D721Med (cell line): Measurements from ENCODE around the gene RDM1.

ENCODE experiments used
- DNase-seq: peaks from one replicate; pipeline ENCODE4 v3.0.0; 2011; ENCODE audit warnings: low spot score; ENCODE audit not compliant: insufficient read length
- FAIRE-seq: peaks from 2 replicates; lab custom pipeline; 2011; peaks lifted over from hg19 to GRCh38; lab: Jason Lieb, UNC
- CTCF ChIP-seq: IDR thresholded peaks from 2 replicates; pipeline ENCODE4 v1.5.1; 2012; ENCODE audit warnings: mild to moderate bottlenecking, control low read depth; ENCODE audit not compliant: insufficient read depth; ENCODE audit errors: missing control alignments

RDM1 gene

DNA sequence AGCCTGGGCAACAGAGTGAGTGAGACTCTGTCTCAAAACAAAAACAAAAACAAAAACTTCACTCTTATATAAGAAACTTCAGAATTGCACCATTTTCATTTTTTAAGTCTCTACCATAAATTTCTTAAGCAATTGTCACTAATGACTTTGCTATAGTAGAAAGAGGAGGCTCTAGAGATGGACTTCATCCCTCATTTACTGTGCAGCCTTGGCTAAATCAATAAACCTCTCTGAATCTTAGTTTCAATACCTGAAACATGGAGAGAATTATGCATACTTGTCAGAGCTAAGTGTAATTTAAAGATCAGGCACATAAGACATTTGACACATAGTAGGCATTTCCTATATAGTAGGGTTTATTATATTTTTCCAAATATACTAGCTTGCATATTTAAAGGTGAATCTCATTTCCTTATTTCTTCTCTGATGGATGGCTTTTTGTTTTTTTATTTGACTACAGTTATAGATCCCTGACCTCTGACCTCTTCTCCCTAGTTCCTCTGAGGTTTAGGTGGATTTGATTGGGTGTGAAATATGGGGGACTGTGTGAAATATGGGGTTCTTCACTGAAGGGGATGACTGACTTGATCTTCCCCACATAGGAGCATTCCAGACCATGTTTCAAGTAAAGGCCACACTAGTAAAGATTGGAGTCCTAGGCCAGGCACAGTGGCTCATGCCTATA is 53.1 kb downstream of the RDM1 start:
- no peak for TF ChIP-seq CTCF
- no peak for FAIRE-seq
- no peak for DNase-seq

GRCh38 chr17:35876534-35876933 is 54.0 kb downstream of the RDM1 start:
- DNase-seq (no peak), FAIRE-seq (no peak)
- no peak for TF ChIP-seq CTCF

DNA sequence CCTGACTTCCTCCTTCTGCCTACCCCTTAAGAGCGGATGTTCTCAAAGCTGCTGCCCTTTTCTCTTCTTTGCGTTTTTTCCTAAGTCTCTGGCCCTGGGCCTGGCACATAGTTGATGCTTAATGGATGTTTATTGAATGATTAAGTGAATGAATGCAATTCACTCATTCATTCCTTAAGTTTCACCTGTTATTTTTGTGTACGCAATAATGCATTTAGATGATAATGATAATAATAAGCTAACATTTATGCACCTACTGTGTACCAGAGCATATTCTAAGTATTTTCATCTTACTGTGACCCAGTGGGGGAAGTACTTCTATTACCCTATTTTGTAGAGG is 54.8 kb downstream of the RDM1 start:
- TF ChIP-seq CTCF: no peak
- no peak for FAIRE-seq
- DNase-seq: no peak

GRCh38 chr17:35875072-35875799 is 55.3 kb downstream of the RDM1 start:
- no peak for TF ChIP-seq CTCF
- DNase-seq: no peak
- FAIRE-seq: no peak

GRCh38 chr17:35872196-35872980 is 58.2 kb downstream of the RDM1 start:
- no peak for FAIRE-seq
- no peak for DNase-seq

More at GRCh38 chr17:35872196-35872980, 58.2 kb downstream of the RDM1 start:
- no peak for TF ChIP-seq CTCF
